Measurements from ENCODE around the gene NHERF2. TPM values are rescaled to one million over a fixed set of nuclear protein-coding genes. Genes with fewer than 3 reads are reported as not detected.

NHERF2 gene
- total RNA-seq, 2 donors from 2014 or later: 20.1 to 25.5 TPM

- no peak overlapping the region for H3K9ac ChIP-seq (ENCODE audit: extremely low read depth, low read length, poor library complexity, severe bottlenecking)
- Mint-ChIP-seq H3K36me3 (ENCODE audit: low read depth) (peaks cover 30% of the 10 kb centered on the region), H3K27ac (no peak overlapping the region), H3K9me3 (no peaks in the 10 kb centered on the region), H3K4me1 (no peaks in the 10 kb centered on the region), H3K27me3 (ENCODE audit: insufficient read depth) (no peaks in the 10 kb centered on the region), H3K4me3 (no peak overlapping the region)
- peaks cover 36% of the 10 kb centered on the region for H3K36me3 ChIP-seq (ENCODE audit: control insufficient read depth, insufficient read depth, low read length)
- TF ChIP-seq CTCF (conservative IDR thresholded peaks at IDR 0.05): no peak
- H3K27me3 ChIP-seq (ENCODE audit: control insufficient read depth, insufficient read depth, low read length, poor library complexity, severe bottlenecking): no peaks in the 10 kb centered on the region
- 94 to 100% methylated on average over 3 to 39 of the region's 39 CpGs for WGBS, 2 experiments (ENCODE audit: insufficient coverage in 1 of 2, insufficient read length in 1 of 2)
- peaks cover 3% of the 10 kb centered on the region for H3K4me1 ChIP-seq (ENCODE audit: control insufficient read depth, insufficient read depth, low read length)
- DNase-seq: no peak
- H3K27ac ChIP-seq (ENCODE audit: low read depth, low read length): no peak overlapping the region
- no peak overlapping the region for H3K4me3 ChIP-seq (ENCODE audit: low read length)
- H3K9me3 ChIP-seq (ENCODE audit: control insufficient read depth, low read length): no peaks in the 10 kb centered on the region
Measured at GRCh38 chr16:1998852-1999801, 27.6 kb upstream of the NHERF2 start.

GRCh38 chr16:1999866-2000514, 26.7 kb upstream of the NHERF2 start:
- Histone ChIP-seq H3K36me3 (ENCODE audit: control insufficient read depth, insufficient read depth, low read length) (peaks cover 40% of the 10 kb centered on the region), H3K4me1 (ENCODE audit: control insufficient read depth, insufficient read depth, low read length) (peaks cover 3% of the 10 kb centered on the region), H3K27me3 (ENCODE audit: control insufficient read depth, insufficient read depth, low read length, poor library complexity, severe bottlenecking) (no peaks in the 10 kb centered on the region), H3K9ac (ENCODE audit: extremely low read depth, low read length, poor library complexity, severe bottlenecking) (no peak overlapping the region), H3K9me3 (ENCODE audit: control insufficient read depth, low read length) (no peaks in the 10 kb centered on the region), H3K27ac (ENCODE audit: low read depth, low read length) (no peak overlapping the region), H3K4me3 (ENCODE audit: low read length) (no peak overlapping the region)
- no peak for DNase-seq
- TF ChIP-seq CTCF (conservative IDR thresholded peaks at IDR 0.05): no peak
- no peaks in the 10 kb centered on the region for H3K9me3 Mint-ChIP-seq
- H3K36me3 Mint-ChIP-seq (ENCODE audit: low read depth): peaks cover 30% of the 10 kb centered on the region
- no peaks in the 10 kb centered on the region for H3K4me1 Mint-ChIP-seq
- 95 to 96% methylated on average over 7 to 28 of the region's 28 CpGs for WGBS, 2 experiments (ENCODE audit: insufficient coverage in 1 of 2, insufficient read length in 1 of 2)
- no peak overlapping the region for H3K4me3 Mint-ChIP-seq
- H3K27me3 Mint-ChIP-seq (ENCODE audit: insufficient read depth): no peaks in the 10 kb centered on the region
- no peak overlapping the region for H3K27ac Mint-ChIP-seq

- H3K4me1 ChIP-seq (ENCODE audit: control insufficient read depth, insufficient read depth, low read length): peaks cover 5% of the 10 kb centered on the region
Measured at GRCh38 chr16:2001035-2001434, 25.7 kb upstream of the NHERF2 start.

More at GRCh38 chr16:2001035-2001434, 25.7 kb upstream of the NHERF2 start:
- Histone ChIP-seq H3K4me3 (ENCODE audit: low read length) (no peak overlapping the region), H3K9ac (ENCODE audit: extremely low read depth, low read length, poor library complexity, severe bottlenecking) (no peak overlapping the region), H3K27me3 (ENCODE audit: control insufficient read depth, insufficient read depth, low read length, poor library complexity, severe bottlenecking) (no peaks in the 10 kb centered on the region), H3K9me3 (ENCODE audit: control insufficient read depth, low read length) (no peaks in the 10 kb centered on the region), H3K27ac (ENCODE audit: low read depth, low read length) (no peak overlapping the region), H3K36me3 (ENCODE audit: control insufficient read depth, insufficient read depth, low read length) (peaks cover 40% of the 10 kb centered on the region)
- Mint-ChIP-seq H3K4me3 (no peak overlapping the region), H3K27me3 (ENCODE audit: insufficient read depth) (no peaks in the 10 kb centered on the region), H3K9me3 (no peaks in the 10 kb centered on the region), H3K4me1 (peaks cover 2% of the 10 kb centered on the region), H3K27ac (no peak overlapping the region), H3K36me3 (ENCODE audit: low read depth) (peaks cover 25% of the 10 kb centered on the region)
- DNase-seq: no peak
- no peak for TF ChIP-seq CTCF (conservative IDR thresholded peaks at IDR 0.05)
- WGBS, 2 experiments (ENCODE audit: insufficient coverage in 1 of 2, insufficient read length in 1 of 2): 97 to 100% methylated on average over 5 to 19 of the region's 19 CpGs

Measured in endodermal cell (in vitro differentiated cells).